GM23338 (cell line): ENCODE data around the gene CCDC110.

Experiments used
- CREB1 ChIP-seq: fragments of 250-450 bp; sonication (Bioruptor Pico); IDR thresholded peaks from 2 replicates; pipeline ENCODE4 v1.5.0; 2020; ENCODE audit warnings: low read depth, mild to moderate bottlenecking, moderate library complexity
- EZH2 ChIP-seq: fragments of 200-600 bp; sonication (generic); IDR thresholded peaks from one replicate; pipeline ENCODE4 v1.8.0; 2017; ENCODE audit warnings: antibody characterized with exemption, mild to moderate bottlenecking, low read depth; ENCODE audit not compliant: unreplicated experiment
- EZH2phosphoT487 ChIP-seq: fragments of 200-600 bp; sonication (generic); IDR thresholded peaks from one replicate; pipeline ENCODE4 v1.8.1; 2018; ENCODE audit warnings: antibody characterized with exemption; ENCODE audit not compliant: unreplicated experiment
- POLR2AphosphoS5 ChIP-seq: IDR thresholded peaks from 2 replicates; pipeline ENCODE4 v1.6.1; 2016; ENCODE audit warnings: antibody characterized with exemption, low read depth
- STAT1 ChIP-seq: IDR thresholded peaks from one replicate; pipeline ENCODE4 v1.6.1; 2016; ENCODE audit warnings: antibody characterized with exemption; ENCODE audit not compliant: unreplicated experiment
- ZNF114 ChIP-seq: fragments of 250-450 bp; sonication (Bioruptor Pico); IDR thresholded peaks from 2 replicates; pipeline ENCODE4 v1.5.0; 2020; ENCODE audit warnings: mild to moderate bottlenecking, moderate library complexity
- ZNF331 ChIP-seq: fragments of 250-450 bp; sonication (Bioruptor Pico); IDR thresholded peaks from 2 replicates; pipeline ENCODE4 v1.5.0; 2020; ENCODE audit warnings: low read depth, mild to moderate bottlenecking, moderate library complexity
- TF ChIP-seq, protein P1 (sequence below), 2 experiments: fragments of 200-600 bp in 1 of 2; sonication (generic) in 1 of 2; conservative IDR thresholded peaks; 2 replicates each; pipeline versions ENCODE4 v1.5.1 to v1.6.1; 2016 to 2017; ENCODE audit warnings: antibody characterized with exemption in 2 of 2, low read depth in 2 of 2, mild to moderate bottlenecking in 2 of 2, moderate library complexity in 1 of 2
- TF ChIP-seq, protein P2 (sequence below): IDR thresholded peaks from one replicate; pipeline ENCODE4 v1.6.1; 2018; ENCODE audit warnings: antibody characterized with exemption; ENCODE audit not compliant: unreplicated experiment

DNA sequence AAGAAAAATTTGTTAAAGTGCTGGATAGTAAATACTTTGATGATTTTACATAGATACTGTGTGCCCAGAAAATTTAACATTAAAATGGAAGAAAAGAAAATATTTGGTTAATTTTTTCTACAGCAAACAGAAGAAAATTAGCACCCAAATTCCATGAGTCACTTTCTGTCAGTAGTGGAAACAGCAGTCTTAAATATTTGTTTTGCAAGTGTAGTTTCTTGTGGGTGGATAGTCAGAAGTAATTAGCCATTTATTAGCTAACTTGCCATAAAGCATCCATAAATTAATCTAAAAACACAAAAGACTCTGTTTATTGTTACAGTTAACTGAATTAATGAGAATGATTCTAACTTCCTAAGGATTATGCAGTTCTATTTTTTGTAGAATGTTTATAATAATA is 36.1 kb downstream of the CCDC110 start:
- TF ChIP-seq, protein P1, sequence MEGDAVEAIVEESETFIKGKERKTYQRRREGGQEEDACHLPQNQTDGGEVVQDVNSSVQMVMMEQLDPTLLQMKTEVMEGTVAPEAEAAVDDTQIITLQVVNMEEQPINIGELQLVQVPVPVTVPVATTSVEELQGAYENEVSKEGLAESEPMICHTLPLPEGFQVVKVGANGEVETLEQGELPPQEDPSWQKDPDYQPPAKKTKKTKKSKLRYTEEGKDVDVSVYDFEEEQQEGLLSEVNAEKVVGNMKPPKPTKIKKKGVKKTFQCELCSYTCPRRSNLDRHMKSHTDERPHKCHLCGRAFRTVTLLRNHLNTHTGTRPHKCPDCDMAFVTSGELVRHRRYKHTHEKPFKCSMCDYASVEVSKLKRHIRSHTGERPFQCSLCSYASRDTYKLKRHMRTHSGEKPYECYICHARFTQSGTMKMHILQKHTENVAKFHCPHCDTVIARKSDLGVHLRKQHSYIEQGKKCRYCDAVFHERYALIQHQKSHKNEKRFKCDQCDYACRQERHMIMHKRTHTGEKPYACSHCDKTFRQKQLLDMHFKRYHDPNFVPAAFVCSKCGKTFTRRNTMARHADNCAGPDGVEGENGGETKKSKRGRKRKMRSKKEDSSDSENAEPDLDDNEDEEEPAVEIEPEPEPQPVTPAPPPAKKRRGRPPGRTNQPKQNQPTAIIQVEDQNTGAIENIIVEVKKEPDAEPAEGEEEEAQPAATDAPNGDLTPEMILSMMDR (conservative IDR thresholded peaks at IDR 0.05; ENCODE audit: low read depth in 2 of 2): no peak
- no peak for TF ChIP-seq POLR2AphosphoS5
- no peak for TF ChIP-seq ZNF114 (CRISPR knock-in tag)
- no peak for TF ChIP-seq STAT1
- no peak for TF ChIP-seq CREB1 (CRISPR knock-in tag)
- TF ChIP-seq EZH2: no peak
- TF ChIP-seq, protein P2, sequence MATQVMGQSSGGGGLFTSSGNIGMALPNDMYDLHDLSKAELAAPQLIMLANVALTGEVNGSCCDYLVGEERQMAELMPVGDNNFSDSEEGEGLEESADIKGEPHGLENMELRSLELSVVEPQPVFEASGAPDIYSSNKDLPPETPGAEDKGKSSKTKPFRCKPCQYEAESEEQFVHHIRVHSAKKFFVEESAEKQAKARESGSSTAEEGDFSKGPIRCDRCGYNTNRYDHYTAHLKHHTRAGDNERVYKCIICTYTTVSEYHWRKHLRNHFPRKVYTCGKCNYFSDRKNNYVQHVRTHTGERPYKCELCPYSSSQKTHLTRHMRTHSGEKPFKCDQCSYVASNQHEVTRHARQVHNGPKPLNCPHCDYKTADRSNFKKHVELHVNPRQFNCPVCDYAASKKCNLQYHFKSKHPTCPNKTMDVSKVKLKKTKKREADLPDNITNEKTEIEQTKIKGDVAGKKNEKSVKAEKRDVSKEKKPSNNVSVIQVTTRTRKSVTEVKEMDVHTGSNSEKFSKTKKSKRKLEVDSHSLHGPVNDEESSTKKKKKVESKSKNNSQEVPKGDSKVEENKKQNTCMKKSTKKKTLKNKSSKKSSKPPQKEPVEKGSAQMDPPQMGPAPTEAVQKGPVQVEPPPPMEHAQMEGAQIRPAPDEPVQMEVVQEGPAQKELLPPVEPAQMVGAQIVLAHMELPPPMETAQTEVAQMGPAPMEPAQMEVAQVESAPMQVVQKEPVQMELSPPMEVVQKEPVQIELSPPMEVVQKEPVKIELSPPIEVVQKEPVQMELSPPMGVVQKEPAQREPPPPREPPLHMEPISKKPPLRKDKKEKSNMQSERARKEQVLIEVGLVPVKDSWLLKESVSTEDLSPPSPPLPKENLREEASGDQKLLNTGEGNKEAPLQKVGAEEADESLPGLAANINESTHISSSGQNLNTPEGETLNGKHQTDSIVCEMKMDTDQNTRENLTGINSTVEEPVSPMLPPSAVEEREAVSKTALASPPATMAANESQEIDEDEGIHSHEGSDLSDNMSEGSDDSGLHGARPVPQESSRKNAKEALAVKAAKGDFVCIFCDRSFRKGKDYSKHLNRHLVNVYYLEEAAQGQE: no peak
- TF ChIP-seq EZH2phosphoT487: no peak
- no peak for TF ChIP-seq ZNF331 (CRISPR knock-in tag)
